Natural killer cell (primary cell): ENCODE measurements around the gene ROR1. TPM values are rescaled to one million over a fixed set of nuclear protein-coding genes. Genes with fewer than 3 reads are reported as not detected.

Source experiments
- ATAC-seq, 3 donors: fragments of 150-1000 bp in 2 of 3; fragments of 200-7000 bp in 1 of 3; cut with Tn5 transposase; 1 replicate in 1 of 3; 2 replicates in 2 of 3; pipeline ENCODE4 v1.10.0; 2021; ENCODE audit warnings: mild to moderate bottlenecking in 2 of 3, moderate library complexity in 2 of 3
- DNase-seq, 2 donors: peaks; one replicate each; pipeline versions ENCODE4 v3.0.0 to v3.0.0-alpha.2; 2013 to 2021; ENCODE audit warnings: mixed read lengths in 1 of 2
- H3K27ac ChIP-seq: one replicate; pipeline ENCODE4 v1.5.1; 2013; ENCODE audit warnings: mild to moderate bottlenecking, low read length
- H3K27me3 ChIP-seq: one replicate; pipeline ENCODE4 v1.6.1; 2013; ENCODE audit warnings: low read length; ENCODE audit not compliant: control insufficient read depth, insufficient read depth
- H3K36me3 ChIP-seq: one replicate; pipeline ENCODE4 v1.6.1; 2013; ENCODE audit warnings: low read length; ENCODE audit not compliant: control insufficient read depth, insufficient read depth
- H3K4me1 ChIP-seq: one replicate; pipeline ENCODE4 v1.6.1; 2013; ENCODE audit warnings: low read length; ENCODE audit not compliant: control insufficient read depth, insufficient read depth
- H3K4me3 ChIP-seq: one replicate; pipeline ENCODE4 v1.5.1; 2013; ENCODE audit warnings: low read length
- H3K9me3 ChIP-seq: one replicate; pipeline ENCODE4 v1.6.1; 2013; ENCODE audit warnings: low read length; ENCODE audit not compliant: control insufficient read depth, insufficient read depth
- H3K27ac Mint-ChIP-seq, 2 donors: one replicate each; pipeline ENCODE4 v1.8.0; 2022; ENCODE audit warnings: mild to moderate bottlenecking in 2 of 2, mixed read lengths in 2 of 2, moderate library complexity in 1 of 2
- H3K27me3 Mint-ChIP-seq, 2 donors: one replicate each; pipeline ENCODE4 v1.8.0; 2022; ENCODE audit warnings: low read depth in 2 of 2, mixed read lengths in 2 of 2
- H3K36me3 Mint-ChIP-seq: one replicate; pipeline ENCODE4 v1.8.0; 2022; ENCODE audit warnings: mixed read lengths
- H3K4me1 Mint-ChIP-seq, 2 donors: one replicate each; pipeline ENCODE4 v1.8.0; 2022; ENCODE audit warnings: mixed read lengths in 2 of 2
- H3K4me3 Mint-ChIP-seq: one replicate; pipeline ENCODE4 v1.8.0; 2022; ENCODE audit warnings: mild to moderate bottlenecking, moderate library complexity, mixed read lengths
- H3K9me3 Mint-ChIP-seq, 2 donors: one replicate each; pipeline ENCODE4 v1.8.0; 2022; ENCODE audit warnings: mixed read lengths in 2 of 2
- CTCF ChIP-seq: fragments of 200-600 bp; IDR thresholded peaks from one replicate; pipeline ENCODE4 v1.8.0; 2022; ENCODE audit warnings: antibody characterized with exemption
- WGBS: methylation state at CpG from one replicate; pipeline ENCODE4 v1.1.7; 2013; ENCODE audit warnings: missing lambda C conversion rate; ENCODE audit not compliant: insufficient coverage; 5-methylcytosine and 5-hydroxymethylcytosine counted together
- intact Hi-C: fragments of 100-400 bp; cut with micrococcal nuclease; formaldehyde crosslinking; loops from one replicate; pipeline ENCODE4 v1.14.2; 2022
- total RNA-seq, 4 donors: library from RNA; stranded (reverse); fragments of 120-200 nt in 1 of 4; gene quantifications; one replicate each; pipeline versions ENCODE4 v1.2.3 to v1.2.4, GENCODE V29; 2013 to 2022

ROR1 gene
- total RNA-seq, 3 donors from 2014 or later (not counting 1 experiment from before 2014, with no cell fraction given): 0.05 to 0.35 (median 0.27) TPM

DNA sequence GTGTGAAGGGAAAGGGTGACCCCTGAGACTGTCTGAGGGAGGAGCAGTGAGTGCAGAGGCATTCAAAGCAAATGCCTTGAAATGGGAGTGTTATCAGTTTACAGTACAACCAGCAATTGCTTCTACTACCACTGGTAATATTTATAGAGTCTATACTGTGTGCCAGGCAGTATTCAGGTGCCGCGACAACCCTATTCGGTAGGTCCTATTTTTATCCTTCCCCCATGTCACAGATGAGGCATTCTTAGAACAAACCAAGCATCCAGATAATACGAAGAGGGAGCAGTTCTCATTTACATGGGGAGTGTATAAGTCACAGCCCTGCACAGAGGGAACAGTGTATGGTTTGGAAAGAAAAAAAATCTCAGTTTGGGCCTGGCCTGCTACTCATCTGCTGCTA lies 18.3 kb downstream of the ROR1 start:
- no peak for ATAC-seq
- Histone ChIP-seq H3K27ac (no peak overlapping the region), H3K36me3 (no peaks in the 10 kb centered on the region), H3K9me3 (no peaks in the 10 kb centered on the region), H3K4me3 (no peak overlapping the region), H3K4me1 (no peaks in the 10 kb centered on the region), H3K27me3 (no peaks in the 10 kb centered on the region)
- TF ChIP-seq CTCF: no peak
- intact Hi-C loops: no loop called here
- Mint-ChIP-seq H3K4me1 (no peaks in the 10 kb centered on the region), H3K4me3 (no peak overlapping the region), H3K27me3 (peaks cover 11 to 19% of the 10 kb centered on the region in 2 donors), H3K27ac (no peak overlapping the region), H3K36me3 (no peaks in the 10 kb centered on the region), H3K9me3 (no peaks in the 10 kb centered on the region)
- DNase-seq: no peak
- 60% methylated on average over 1 of the region's 4 CpGs for WGBS

DNA sequence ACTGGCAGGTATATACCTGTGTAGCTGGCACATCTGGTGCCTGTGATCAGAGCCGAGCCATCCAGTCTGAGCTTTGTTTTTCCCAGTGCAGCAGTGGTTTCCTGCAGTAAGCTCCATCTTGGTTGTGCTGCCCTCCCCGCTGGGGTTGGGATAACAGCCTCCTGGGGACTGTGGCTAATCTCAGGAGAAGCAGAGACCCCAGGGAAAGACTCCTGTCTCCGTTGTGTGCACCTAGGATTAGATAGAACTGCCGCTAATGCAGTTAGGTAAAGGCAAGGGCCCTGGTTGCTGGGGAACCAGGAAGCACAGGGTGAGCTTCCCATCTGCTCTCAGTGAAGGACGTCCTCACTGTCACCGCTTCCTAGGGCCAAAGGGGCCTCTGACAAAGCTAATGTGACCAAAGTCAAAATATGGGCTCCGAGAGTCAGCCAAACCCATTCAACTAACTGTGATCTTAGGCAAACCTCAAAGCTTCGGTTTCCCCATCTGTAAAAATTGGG lies 20.0 kb downstream of the ROR1 start:
- intact Hi-C loops: no loop called here
- H3K4me1 Mint-ChIP-seq: no peaks in the 10 kb centered on the region
- no peak for TF ChIP-seq CTCF
- H3K36me3 Mint-ChIP-seq: no peaks in the 10 kb centered on the region
- no peak overlapping the region for H3K27ac Mint-ChIP-seq
- H3K27me3 ChIP-seq: no peaks in the 10 kb centered on the region
- no peak overlapping the region for H3K4me3 ChIP-seq
- no peak overlapping the region for H3K27ac ChIP-seq
- no peaks in the 10 kb centered on the region for H3K4me1 ChIP-seq
- H3K4me3 Mint-ChIP-seq: no peak overlapping the region
- WGBS: 81% methylated on average over 8 of the region's 8 CpGs
- H3K9me3 Mint-ChIP-seq: no peaks in the 10 kb centered on the region
- ATAC-seq (no peak), DNase-seq (no peak)
- peaks cover 14 to 28% of the 10 kb centered on the region in 2 donors for H3K27me3 Mint-ChIP-seq
- no peaks in the 10 kb centered on the region for H3K9me3 ChIP-seq
- no peaks in the 10 kb centered on the region for H3K36me3 ChIP-seq

DNA sequence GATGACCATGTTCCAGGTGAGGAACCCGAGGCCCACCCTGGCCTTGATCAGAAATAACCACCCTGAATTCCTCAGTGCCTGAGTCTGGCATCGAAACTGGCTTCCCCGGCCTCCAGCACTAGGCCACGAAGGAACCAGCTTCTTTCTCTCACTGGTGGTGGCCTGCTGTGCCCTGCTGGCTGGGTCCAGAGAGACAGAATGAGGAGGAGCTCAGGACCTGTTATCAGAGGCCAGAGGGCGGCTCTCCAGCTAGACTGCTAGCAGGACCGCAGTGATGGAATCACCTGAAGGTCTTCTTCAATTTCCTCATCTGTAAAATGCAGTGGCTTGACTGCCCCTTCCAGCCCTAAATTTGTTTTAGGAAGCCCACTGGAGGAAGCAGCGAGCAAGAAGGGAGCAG lies 20.5 kb downstream of the ROR1 start:
- Mint-ChIP-seq H3K27me3 (peaks cover 14 to 28% of the 10 kb centered on the region in 2 donors), H3K36me3 (no peaks in the 10 kb centered on the region), H3K4me1 (no peaks in the 10 kb centered on the region), H3K4me3 (no peak overlapping the region), H3K9me3 (no peaks in the 10 kb centered on the region), H3K27ac (no peak overlapping the region)
- Histone ChIP-seq H3K36me3 (no peaks in the 10 kb centered on the region), H3K27me3 (no peaks in the 10 kb centered on the region), H3K4me3 (no peak overlapping the region), H3K9me3 (no peaks in the 10 kb centered on the region), H3K27ac (no peak overlapping the region), H3K4me1 (no peaks in the 10 kb centered on the region)
- WGBS: 85% methylated on average over 7 of the region's 7 CpGs
- no peak for DNase-seq
- intact Hi-C loops: no loop called here
- no peak for ATAC-seq
- no peak for TF ChIP-seq CTCF

DNA sequence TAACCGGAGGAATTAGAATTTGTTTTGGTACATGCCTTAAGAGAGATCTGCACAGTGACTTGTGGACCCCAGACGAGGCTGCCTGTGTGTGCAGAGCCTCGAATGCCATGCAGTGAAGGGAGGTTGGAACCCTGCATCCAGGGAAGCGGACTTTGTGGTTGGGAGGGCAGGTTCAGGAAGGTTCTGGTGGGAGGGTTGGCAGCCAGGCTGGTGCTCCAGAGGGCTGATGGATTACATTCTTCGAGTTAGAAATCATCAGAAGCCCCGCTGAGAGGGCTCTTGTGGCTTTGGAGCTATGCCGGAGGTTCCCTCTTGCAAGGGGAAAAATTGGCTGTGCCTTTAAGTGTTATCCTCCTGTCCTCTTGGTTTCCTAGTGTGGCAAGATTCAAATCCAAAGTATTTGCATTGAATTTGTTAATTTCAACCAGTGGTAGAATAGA lies 21.1 kb downstream of the ROR1 start:
- H3K27me3 ChIP-seq: no peaks in the 10 kb centered on the region
- no peaks in the 10 kb centered on the region for H3K36me3 ChIP-seq
- 89% methylated on average over 7 of the region's 7 CpGs for WGBS
- no peak overlapping the region for H3K4me3 ChIP-seq
- DNase-seq (no peak), ATAC-seq (no peak)
- peaks cover 16 to 28% of the 10 kb centered on the region in 2 donors for H3K27me3 Mint-ChIP-seq
- no peak overlapping the region for H3K27ac ChIP-seq
- no peaks in the 10 kb centered on the region for H3K4me1 Mint-ChIP-seq
- no peak overlapping the region for H3K27ac Mint-ChIP-seq
- H3K4me1 ChIP-seq: no peaks in the 10 kb centered on the region
- no peak for TF ChIP-seq CTCF
- H3K36me3 Mint-ChIP-seq: no peaks in the 10 kb centered on the region
- H3K4me3 Mint-ChIP-seq: no peak overlapping the region
- H3K9me3 ChIP-seq: no peaks in the 10 kb centered on the region
- no peaks in the 10 kb centered on the region for H3K9me3 Mint-ChIP-seq
- intact Hi-C loops: no loop called here
